Fibroblast of peridontal ligament (primary cell): Measurements from ENCODE around the gene CCNH.
A peak's percentile ranks its signal among the peaks of the same experiment; 100 is the strongest.

Source experiments
- DNase-seq: peaks from one replicate; pipeline ENCODE4 v3.0.0-alpha.2; 2010; ENCODE audit errors: extremely low read depth

Gene CCNH

DNA sequence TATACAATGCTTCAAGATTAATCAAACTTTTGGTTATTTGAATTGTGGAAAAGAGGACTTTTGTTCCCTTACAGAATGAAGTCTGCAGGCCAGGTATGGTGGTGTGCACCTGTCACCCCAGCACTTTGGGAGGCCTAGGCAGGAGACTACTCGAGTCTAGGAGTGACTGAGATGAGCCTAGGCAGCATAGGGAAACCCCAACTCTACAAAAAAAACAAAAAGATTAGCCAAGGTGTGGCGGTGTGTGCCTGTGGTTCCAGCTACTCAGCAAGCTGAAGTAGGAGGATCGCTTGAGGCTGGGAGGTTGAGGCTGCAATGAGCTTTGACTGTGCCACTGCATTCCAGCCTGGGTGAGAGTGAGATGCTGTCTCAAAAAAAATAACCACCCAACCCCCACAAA lies 9.3 kb downstream of the CCNH start:
- no peak for DNase-seq

DNA sequence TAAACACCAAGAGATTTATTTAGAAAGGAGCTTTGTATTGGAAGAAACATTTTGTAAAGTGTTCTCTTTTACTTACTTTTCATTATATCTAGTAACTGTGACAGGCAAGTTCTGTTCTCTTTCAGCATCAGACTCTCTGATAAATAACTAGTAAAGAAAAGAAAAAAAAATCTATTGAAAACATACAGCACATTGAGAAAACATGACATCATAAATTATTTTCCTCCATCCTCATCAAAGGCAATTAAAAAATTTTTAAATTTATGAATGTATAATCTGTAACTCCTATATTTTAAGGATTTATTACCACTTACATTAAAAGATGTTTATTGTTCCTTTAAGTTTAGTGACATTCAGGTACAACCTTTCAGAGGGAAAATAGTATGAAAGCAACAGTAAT lies 11.1 kb downstream of the CCNH start:
- no peak for DNase-seq

- DNase-seq: peak; percentile 72
Observed at GRCh38 chr5:87400305-87400899, 12.3 kb downstream of the CCNH start.

- no peak for DNase-seq
Observed at GRCh38 chr5:87399720-87400119, 13.0 kb downstream of the CCNH start.

- no peak for DNase-seq
Observed at GRCh38 chr5:87398981-87399614, 13.6 kb downstream of the CCNH start.

DNA sequence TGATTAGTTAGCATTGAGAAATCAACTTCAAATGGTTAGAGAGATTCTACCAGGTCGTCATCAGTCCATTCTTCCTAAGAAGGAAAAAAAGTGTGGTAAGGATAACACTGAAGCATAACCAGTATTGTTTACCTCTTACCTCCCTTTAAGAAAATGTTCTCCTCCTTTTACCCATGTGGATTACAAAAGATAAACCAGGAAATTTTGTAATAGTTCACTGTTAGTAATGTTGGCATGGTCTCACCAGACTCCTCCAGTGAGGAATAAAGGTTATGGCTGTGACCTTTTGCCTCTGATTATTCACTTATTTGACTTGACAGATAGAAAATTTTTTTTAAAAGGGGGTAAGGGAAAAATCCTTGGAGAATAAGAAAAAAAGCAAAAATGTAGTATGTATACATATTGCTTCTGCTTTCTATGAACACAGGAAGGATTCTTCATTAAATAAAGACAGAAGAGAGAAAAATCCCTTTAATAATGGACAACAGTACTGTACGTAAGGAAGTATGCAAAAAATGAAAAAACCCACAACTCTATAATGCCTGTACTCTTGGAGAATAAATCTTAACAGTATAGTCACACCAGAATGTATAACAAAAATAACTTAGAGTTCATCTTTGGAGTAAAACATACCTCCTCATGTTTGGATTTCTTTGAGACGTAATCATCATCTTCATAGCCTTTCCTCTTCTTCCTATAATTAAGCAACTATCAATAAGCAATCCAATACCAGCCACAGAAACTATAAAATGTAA lies 18.1 kb downstream of the CCNH start:
- peak; percentile 87 for DNase-seq

GRCh38 chr5:87393331-87393730 lies 19.4 kb downstream of the CCNH start:
- peak; percentile 90 for DNase-seq

GRCh38 chr5:87392801-87393200 lies 19.9 kb downstream of the CCNH start:
- DNase-seq: no peak

GRCh38 chr5:87392170-87392569 lies 20.6 kb downstream of the CCNH start:
- DNase-seq: no peak

DNA sequence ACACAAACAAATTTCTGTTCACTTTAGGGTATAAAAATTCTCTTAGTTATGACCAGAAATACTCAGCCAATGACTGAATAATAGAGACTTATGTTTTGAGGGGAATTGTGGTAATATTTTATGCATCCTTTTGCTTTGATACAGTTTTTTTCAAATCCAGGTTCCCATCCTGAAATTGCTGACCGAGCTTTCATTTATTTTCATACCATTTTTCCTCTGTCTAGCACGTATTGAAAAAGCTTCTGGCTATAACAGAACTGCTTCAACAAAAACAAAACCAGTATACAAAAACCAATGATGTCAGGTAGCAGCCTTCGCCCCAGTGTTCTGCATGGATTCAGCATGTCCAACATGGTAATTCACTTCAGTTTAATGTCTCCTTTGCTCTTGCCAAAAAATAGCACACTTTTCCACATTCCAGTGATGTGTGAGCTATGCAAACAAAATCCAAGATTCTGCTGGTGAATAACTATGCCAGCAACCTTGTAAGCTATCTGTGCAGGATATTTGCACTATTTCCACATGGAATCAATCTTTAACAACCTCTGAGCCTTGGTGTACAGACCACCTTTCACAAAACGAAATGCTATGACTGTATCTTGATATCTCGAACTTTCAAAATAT lies 22.0 kb downstream of the CCNH start:
- peak; percentile 52 for DNase-seq

DNA sequence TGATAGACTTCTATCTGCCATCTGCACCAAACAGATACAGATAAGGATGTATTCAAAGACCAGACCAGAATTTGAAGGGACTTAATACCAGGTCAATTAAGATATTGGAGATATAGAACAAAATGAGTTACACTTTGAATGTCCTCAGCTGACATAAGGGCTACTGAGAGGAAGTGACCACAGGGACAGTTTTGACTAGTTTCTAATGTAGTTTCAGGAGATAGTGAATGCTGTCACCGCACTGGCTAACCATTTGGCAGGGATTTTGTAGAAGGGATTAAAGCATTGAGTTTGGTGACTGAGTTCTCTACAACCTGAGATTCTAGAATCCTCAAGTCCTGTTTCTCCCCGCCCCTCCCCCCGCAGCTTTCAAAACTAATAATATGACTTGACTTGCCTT lies 22.7 kb downstream of the CCNH start:
- no peak for DNase-seq

- DNase-seq: no peak
Observed at GRCh38 chr5:87389296-87390034, 23.3 kb downstream of the CCNH start.

GRCh38 chr5:87388129-87388528 lies 24.6 kb downstream of the CCNH start:
- no peak for DNase-seq

GRCh38 chr5:87385802-87386201 lies 26.9 kb downstream of the CCNH start:
- no peak for DNase-seq

GRCh38 chr5:87383216-87383615 lies 29.5 kb downstream of the CCNH start:
- DNase-seq: peak; percentile 73

GRCh38 chr5:87382224-87382623 lies 30.5 kb downstream of the CCNH start:
- no peak for DNase-seq

DNA sequence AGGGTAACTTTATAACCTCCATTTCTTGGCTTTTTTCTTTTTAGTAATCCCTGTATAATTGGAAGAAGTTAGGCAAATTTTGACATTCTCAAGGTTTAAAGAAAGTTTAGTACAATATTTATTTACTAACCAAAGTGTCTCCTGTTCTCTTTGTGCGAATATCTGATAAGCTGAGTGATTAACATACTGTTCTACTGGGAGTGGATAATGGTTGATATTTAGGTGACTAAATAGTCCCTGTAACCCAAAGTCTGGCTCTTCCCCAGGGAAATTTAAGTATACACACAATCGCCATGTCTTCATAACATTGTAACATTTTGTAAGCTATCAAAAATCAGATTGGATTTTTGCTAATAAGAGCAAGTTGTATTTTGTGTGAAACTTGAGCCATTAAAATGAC lies 40.0 kb downstream of the CCNH start:
- DNase-seq: no peak

DNA sequence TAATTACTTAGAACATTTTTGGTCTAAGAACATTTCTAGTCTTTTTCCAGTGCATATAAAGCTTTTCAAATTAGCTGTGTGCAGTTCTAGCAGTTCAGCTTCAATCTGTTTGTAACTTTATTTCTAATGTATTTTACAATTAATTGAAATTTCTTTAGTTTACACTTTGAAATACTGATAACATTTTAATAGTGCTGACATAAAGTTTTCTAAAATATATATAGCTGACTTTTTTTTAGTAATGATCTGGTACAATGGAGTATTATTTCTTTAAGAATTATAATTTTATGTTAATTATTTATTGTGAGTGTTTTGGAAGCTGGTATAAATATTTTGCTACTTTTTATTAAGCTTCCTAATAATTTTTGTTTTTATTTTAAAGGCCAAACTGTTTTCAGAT lies 43.3 kb downstream of the CCNH start:
- no peak for DNase-seq

DNA sequence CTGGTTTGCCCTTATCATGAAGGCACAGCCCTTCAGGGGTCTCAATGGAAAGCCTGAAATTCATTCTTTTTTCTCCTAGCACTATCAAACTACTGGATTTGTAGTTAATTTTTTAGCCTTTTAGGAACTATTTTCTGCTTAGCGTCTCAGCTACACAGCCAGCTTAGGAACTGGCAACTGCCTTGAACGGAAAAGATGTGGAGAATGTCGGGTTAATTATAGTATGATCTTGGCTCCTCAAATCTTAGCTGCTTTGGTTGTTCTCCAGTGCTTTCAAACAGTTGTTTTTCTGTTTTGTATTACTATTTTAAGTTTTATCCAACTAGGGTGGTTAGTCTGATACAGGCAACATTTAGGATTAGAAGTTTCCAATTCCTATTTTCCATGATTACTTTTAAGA lies 44.1 kb downstream of the CCNH start:
- no peak for DNase-seq

DNA sequence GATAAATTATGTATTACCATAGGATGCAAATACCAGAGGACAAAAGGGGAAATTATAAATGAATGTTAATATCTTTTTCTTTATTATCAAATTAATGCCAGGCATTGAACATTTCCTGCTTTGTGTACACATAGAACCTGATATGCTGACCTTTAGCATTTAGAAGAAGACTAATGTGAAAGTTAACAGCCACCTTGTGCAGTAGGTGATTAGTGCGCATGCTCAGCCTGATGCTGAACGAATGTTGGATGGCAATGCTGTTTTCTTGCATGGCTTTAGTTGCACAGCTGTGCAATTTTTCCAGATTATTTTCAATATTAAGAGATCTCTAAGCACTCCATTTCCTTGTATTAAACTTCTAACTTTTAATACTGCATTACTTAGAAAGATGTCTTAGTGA lies 45.5 kb downstream of the CCNH start:
- no peak for DNase-seq

DNA sequence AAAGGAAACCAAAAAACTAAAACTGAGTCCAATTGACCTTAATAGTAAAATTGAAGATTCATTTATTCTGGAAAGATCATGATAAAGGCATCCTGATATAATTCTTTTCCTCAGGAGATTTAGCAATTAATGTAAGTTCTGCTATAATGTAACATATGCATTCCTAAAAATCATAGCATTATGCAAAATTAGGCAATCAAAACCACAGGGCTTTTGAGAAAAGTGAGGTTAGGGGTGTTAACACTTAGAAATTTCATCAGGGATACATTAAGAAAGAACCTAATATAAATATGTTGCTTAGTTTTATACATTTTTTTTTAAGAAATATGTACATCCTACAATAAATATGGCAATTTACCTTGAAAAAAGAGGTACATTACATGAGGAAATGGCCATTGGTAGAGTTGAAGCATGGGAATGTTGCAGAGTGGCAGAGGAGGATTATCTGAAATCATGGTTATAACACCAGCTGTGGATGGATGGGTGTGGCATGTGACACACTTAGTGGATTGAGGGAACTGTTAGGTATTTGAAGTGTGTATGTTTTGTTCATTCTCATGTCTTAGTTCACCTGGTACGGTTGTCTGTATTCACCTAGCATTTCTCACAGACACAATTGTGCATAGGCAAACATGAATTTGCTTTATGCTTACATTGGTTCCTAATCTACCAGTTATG lies 51.1 kb downstream of the CCNH start:
- DNase-seq: peak; percentile 42
